HG03097 (cell line): ENCODE measurements around the gene PDE7B.
"Not testable (repeated sequence)": the region's sequence is repeated elsewhere in the genome, so short reads cannot be mapped to it uniquely, and the experiment has no call there.

Source experiments
- ATAC-seq: cut with Tn5 transposase; IDR thresholded peaks from one replicate; pipeline ENCODE4 v1.9.1; 2021; ENCODE audit not compliant: unreplicated experiment, low FRiP score

The PDE7B gene

DNA sequence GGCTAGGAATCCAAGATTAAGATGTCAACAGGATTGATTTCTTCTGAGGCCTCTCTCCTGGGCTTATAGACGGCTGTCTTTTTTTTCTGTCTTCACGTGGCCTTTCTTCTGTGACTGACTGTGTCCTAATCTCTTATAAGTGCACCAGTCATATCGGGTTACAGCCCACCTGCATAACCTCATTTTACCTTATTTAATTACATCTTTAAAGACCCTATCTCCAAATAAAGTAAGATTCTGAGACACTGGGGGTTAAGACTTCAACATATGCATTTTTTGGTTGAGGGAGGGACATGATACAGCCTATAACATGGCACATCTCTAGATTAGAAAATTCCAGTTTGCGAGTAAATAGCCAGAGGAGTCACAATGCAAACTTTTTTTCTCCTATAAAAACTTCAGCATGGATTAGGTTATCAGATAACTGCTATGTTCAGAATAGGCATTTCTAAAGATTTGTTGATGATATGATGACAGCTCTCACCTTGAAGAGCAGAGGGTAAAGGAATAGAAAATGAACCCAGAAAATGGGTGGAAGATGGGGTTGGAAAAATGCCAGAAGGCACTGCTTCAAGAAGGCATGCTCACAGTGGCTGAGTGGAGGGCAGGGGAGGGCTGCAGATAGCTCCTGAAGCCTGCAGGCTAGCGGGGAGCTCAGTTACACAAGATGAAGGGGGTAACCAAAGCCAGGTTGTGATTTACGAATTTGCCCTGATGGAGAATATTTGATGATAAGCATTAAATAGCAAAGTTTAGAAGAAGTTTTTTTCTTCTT lies 8.7 kb upstream of the PDE7B start:
- ATAC-seq: no peak

DNA sequence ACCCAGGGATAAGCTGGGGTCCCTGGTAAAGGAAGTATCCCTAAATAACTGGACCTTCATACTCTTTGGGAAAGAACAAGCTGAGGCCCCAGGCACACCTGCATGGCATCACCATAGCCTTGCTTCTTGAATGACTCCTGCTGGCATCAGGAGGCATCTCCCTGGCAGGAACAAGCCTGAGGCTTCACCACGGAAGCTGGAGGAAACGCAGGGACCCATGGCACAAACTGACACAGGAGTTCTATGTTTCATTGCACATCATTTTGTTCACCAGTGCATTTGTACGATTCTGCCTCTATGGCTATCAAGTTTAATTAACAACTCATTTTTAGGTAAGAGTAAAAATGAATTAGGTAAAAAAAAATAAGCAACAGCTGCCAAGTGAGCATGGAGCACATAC lies 619 bp upstream of the PDE7B start:
- no peak for ATAC-seq

DNA sequence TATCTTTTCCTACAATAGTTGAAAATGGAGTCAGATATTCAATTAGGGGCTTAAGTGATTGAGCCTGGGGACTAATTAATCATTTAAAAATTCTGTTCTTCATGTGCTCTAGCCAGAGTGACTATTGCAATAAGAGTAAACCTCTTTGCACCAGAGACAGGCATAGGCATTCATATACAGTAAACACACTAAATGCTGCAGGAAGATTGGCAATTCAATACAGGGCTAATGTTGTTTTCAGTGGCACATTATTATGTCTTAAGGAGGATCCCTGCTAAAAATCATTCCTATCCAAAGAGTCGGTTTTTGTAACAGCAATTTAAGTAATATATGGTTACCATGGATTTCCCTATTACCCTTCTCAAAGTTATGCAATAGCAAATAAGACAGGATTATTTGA lies 1.2 kb downstream of the PDE7B start:
- ATAC-seq: no peak

DNA sequence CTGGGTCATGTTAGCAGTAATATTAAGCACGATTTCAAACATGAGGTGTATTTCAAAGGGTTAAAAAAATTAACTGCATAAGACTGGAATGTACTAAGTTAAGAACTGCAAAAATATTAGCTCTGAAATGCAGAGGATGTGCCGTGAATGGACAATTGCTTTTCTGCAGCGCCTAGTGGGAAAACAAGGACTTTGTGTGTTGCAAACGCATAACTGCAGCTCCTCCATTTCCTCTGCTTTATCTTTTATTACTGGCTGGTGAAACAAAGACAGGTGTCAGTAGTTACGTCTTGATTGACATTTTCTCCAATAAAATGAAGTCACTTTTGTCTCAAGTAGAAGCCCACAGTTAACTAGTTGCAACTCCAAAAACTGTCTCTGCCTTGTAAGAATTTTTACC lies 1.7 kb downstream of the PDE7B start:
- no peak for ATAC-seq

DNA sequence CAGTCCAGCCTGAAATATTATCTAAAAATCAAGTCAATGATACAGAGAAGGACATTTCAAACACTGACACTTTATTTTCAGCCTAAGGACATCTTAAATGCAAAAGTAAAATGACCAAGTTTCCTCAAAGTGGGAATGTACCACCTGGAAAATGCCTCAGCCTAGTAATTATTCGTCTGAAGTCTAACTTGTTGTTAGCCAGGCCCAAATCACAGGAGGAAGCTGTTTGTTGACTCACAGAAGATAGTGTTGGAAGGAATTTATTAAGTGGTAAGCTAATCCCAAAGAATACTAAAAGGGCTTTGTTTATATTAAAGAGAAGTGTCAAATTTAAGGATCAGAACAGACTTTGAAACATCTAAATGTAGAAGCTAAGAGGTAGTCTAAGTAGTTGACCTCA lies 2.5 kb downstream of the PDE7B start:
- no peak for ATAC-seq

DNA sequence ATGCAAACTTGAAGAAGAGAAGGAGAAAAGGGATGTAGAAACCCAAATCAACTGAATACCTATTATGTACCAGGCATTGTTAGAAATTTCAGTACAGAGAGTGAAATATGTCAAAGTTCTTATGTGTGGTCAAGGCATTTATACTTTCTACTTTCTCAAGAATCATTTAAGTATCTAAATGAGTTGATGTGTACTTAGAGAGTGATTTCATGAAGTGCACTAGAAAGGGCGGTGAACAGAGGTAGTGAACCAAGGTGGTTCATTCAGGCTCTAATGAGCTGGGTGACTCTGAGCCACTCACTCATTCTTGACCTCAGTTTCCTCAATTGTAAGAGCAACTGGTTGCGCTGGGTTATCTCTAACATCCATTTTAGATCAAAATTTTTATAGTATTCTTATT lies 3.3 kb downstream of the PDE7B start:
- ATAC-seq: no peak

DNA sequence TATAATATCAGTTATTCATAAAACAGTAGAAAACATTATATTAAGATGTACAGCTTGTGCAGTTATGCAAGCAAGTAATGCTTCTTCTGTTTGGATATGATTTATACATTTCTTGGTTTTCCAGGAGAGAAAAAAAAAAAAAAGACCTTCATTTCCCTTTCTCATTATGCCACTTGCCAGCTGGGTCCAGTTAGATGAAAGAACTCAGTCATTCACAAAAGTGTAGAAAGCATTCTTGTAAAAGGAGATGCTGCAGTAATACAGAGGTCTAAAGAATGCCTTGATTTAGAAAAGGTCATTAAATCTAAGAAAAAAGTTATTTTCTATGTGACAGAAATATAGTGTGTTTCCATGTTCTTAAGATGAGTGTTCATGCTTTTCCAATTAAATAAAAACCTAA lies 7.4 kb downstream of the PDE7B start:
- no peak for ATAC-seq

DNA sequence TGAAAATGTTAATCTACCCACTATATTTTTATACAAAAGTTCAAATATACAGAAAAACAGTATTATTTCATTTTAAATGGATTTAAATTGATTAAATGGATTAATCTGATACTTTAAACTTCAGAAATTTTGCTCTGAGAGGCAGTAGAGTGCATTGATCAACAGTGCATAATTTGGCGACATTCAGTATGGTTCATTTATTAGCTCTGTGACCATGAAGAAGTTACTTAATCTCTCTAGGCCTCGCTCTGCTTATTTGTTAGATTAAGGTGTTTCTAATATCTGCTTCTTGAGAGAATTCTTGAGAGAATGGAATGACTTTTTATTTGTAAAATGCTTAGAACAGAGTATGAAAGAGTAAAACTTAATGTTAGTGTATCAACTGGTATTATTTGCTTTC lies 8.9 kb downstream of the PDE7B start:
- ATAC-seq: no peak

DNA sequence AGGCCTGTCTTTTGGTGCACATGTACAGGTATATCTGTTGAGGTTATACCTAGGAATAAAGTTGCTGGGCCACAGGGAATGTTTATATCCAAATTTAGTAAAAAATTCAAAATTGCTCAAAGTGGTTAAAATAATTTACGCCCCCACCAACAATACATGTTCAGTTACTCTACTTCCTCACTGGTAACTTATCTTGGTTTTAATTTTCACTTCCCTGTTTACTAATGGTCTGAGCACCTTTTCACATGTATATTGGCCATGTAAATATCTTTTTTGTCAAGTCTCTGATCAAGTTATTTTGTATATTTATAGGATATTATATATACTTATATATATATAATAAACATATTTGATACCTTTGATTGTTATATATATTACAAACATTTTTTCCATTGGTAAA lies 9.7 kb downstream of the PDE7B start:
- ATAC-seq: no peak

DNA sequence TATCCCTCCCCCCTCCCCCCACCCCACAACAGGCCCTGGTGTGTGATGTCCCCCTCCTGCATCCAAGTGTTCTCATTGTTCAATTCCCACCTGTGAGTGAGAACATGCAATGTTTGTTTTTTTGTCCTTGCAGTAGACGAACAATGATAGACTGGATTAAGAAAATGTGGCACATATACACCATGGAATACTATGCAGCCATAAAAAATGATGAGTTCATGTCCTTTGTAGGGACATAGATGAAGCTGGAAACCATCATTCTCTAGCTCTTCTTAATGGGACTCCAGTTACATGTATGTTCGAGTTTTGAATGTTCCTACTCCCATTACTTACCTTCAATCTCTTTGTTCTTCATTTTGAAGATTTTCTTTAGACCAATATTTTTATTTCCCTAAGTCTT lies 13.4 kb downstream of the PDE7B start:
- ATAC-seq: not testable (repeated sequence)

DNA sequence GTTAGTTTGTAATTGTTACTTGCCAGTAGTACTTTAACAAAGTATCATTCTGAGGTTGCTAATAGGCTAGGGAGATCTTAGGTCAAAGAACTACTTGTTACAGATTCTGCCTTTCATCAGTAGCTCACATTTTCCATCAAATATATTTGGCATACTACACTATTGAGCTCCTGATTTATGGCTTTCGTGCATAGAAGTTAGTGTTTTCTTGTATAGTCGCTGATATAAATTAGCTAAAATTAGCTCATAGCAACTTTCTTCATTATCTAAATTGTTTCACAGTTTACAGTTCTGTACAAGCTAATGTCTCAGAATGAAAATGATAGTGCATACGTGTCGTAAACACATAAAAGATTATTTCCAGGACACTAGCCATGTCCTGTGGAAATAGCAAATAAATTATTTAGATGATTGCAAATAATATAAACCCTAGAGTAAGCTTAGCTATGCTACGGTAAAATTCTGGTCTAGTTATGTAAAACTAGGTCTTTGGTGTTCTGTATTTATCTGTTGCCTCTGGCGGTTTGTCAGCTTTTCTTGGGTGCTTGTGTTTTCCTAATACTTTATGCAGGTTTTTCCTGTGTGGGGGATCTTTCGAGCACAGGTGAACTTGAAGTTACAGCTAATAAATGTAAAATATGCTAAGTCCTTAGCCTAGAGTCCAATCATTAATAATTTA lies 15.1 kb downstream of the PDE7B start:
- no peak for ATAC-seq

DNA sequence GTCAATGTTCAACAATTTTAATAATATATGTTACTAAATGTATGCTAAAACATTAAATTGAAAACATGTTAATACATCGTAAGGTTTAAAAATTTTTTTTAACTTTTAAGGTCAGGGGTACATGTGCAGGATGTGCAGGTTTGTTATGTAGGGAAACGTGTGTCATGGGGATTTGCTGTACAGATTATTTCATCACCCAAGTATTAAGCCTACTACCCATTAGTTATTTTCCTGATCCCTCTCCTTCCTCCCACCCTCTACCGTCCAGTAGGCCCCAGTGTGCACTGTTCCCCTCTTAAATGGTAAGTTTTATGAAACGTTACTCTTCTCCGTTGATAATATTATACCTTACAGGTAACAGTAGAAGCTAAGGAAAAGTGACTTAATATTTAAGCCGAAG lies 15.8 kb downstream of the PDE7B start:
- ATAC-seq: no peak

DNA sequence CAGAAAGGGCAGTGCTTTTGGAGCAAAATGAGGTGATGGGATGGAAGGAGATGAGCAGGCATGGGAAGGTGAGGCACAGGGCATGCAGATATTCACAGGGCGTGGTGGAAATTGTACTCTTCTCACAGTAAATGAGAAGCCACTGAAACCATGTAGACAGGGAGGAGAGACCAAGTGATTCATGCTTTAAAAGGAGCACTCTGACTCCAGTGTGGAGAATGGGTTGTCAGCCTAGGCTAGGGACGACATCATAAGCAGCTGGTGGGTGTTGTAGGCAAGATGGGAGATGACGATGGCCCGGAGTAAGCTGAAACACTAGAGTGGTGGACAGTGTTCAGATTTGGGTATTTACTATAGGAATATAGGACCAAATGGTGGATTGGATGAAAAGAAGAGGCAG lies 18.4 kb downstream of the PDE7B start:
- no peak for ATAC-seq

DNA sequence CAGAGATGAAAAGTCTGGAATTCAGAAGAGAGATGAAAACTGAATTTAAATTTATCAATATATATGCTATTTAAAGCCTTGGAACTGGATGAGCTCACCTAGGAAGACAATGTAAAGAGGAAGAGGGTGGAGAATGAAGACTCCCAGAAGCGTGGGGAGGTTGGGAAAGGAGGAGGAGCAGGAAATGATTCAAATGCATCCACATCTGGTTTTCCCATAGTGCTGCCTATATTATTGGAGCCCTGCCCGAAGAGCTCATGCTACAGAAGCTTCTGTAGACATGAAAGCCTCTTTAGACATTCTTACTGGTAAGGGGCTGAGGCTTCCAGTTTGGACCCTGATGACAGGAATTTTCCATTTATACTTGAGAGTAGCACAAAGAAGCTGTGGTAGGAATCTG lies 19.2 kb downstream of the PDE7B start:
- ATAC-seq: no peak

DNA sequence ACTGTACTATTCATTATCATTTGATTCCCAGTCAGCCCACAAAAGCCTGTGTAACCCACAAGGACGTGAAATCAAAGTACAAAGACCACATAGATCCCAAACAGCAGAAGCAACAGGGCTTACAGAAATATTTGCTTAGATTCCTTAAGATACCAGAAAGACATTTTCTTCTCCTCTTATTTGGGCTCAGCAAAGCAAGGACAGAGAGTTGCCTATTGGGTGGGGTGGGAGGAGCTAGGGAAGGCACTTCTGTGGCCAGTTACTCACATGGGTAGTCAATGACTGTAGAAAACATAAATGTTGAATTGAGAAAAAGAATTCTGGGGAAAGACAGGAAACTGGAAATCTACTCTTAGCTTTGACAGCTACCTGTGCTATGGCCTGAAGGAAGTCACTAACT lies 19.8 kb downstream of the PDE7B start:
- ATAC-seq: no peak

DNA sequence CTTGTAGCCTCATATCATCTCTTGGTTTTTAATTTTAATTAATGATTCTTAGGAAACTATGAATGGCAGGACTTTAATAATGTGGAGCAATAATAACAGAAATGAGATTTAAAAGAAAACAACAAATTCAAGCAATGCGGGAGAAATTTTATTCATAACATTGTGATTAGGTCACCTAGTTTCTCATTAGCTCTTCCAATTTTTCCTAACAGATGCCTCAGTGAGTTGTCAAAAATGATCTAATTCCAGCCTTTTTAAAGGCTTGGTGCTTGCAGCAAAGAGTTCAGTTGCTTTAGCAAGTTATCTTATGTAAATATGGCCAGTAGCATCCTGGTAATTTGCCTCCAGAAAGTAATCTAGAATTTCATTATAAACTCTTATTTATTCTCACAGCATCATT lies 20.4 kb downstream of the PDE7B start:
- ATAC-seq: no peak

DNA sequence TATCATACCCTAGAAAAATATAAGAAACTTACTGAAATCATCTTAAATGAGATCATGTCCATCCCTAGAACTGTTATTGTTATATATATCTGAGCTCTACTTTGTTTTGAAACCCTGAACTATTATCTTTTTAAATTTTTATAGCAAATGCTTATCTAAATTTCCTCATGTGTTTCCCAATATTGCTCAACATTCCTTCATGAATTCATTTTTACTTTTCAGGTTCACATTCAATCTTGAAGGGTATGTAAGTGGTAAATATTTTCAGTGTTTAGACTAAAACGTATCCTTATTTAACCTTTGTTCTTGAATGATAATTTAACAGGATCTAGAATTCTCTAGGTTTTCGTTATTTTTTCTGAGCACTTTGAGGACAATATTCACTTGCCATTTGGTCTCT lies 23.9 kb downstream of the PDE7B start:
- no peak for ATAC-seq

DNA sequence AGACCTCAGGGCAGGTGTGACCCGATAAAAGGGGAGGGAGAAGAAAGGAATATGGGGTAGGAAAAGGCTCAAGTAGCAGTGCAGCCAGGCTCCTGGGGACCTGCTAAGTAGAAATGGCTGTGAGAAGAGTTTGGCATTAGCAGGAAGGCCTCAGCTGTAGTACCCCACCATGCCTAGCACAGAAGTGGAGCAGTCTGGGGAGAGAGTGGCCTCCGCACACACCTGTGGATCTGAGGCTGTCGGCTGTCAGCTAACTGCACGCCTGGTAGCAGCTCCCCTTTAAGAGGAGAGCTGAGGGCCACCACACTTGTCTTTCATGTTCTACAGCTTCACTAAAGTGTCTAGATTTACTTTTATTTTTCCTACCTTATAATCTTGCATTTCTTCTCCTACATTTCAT lies 24.6 kb downstream of the PDE7B start:
- no peak for ATAC-seq

DNA sequence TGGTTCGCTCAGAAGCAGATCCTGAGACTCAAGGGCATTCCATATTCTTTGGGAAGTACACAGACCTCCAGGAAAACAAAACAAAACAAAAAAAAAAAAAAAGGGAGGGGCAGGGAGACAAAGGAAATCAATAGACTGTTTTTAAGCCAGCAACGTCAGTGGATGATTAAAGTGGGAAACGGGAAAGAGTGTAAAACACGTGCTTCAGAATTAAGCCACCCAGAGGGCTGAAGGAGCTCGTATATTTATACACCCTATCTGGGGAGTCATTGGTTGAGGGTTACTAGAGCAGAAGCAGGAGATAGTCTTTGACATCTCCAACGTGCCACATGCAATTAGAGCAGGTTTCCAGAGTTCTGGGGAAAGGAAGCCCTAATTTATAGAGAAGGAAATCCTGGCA lies 26.2 kb downstream of the PDE7B start:
- ATAC-seq: no peak

DNA sequence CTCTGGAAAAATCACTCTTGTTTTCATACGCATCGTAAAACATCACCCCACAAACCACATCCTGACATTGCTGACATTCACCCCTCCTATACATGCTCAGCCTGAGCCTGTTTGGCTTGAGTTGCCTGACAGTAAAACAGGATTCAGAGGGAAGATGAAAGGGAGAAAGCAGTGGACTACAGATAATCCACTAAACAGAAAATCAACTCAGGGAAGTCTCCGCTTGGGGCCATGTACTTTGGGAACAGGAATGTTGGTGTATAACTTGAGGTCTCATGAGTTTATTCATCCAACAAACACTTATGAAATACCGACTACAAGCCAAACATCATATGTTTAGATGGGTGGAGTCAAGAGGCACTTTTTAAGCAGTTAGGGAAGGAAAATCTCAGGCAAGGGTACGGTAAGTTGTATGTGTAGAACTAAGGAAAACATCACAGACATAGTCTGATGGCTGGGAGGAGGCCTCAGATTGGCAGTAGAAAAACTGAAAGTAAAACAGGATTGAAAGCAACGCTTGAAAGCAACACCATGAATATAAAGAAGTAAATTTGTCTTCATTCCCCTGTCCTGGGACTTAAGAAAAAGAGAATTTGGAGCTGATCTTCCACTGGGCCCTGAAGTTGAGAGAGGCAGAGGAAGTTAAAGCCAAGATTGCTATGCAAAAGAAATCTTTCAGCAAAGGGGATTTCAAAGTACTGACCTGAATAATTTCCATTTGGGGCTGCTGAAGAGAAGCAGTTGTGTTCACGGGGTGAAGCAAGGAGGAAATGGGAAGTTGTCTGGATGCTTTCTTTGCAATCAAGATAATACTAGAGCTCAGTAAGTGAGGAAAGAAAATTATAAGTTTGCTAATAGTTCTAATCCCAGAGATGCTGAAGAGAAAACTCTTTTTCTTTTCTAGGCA lies 28.8 kb downstream of the PDE7B start:
- peak; percentile 97 for ATAC-seq

DNA sequence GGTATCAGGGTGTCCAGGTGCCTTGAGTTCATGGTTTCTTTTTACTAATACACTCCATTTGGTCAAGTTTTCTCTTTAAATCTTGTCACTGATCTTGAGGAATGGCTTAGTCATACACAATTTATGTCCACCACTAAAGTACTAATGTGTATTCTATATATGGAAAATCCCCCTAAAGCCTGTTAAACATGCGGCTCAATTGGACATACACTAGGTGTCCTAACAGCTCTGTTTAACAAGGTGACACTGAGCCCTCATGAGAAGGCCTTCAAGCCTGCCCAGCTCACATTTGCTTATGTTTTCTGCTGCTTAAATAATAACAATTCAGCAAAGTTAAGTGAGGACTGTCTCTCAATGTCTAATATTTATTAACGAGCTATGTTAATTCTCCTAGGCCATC lies 31.5 kb downstream of the PDE7B start:
- ATAC-seq: no peak
